ENCODE data around the gene KRTAP4-1. TPM values are rescaled to one million over a fixed set of nuclear protein-coding genes. Genes with fewer than 3 reads are reported as not detected.

The KRTAP4-1 gene
- polyA plus RNA-seq, 3 donors: not detected

DNA sequence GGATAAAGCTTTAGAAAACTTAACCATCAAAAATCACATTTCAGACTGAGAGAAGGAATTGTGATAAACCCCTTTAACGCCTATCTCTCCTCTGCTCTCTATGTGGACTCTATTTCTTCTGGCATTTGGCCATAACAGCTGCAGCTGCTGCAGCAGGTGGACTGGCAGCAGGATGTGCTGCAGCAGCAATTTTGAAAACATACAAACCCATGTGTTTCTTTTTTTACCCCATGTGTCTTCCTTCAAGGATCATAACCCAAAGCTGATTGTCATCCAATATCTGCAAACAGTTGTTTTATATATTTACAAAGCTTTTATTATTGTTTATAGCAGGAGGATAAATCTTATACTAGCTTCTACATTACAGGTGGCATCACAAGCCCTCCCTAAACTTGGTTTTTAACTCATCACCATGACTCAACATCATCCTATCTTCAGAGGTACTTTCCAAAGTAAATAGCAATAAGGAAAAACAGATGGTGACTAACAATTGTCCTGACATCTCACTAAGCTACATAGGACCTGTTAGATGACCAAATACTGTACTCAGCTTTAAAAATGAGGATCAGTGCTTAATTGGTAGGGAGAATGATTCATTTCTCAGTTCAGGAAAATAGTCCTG, 27.2 kb upstream of the KRTAP4-1 start:
- 80% methylated on average over 1 of the region's 1 CpG for WGBS (ENCODE audit: insufficient coverage)
- H3K4me1 Mint-ChIP-seq: no peaks in the 10 kb centered on the region
- H3K9me3 Mint-ChIP-seq: peaks cover 0 to 8% (median 0%) of the 10 kb centered on the region in 7 donors
- TF ChIP-seq, protein P1, sequence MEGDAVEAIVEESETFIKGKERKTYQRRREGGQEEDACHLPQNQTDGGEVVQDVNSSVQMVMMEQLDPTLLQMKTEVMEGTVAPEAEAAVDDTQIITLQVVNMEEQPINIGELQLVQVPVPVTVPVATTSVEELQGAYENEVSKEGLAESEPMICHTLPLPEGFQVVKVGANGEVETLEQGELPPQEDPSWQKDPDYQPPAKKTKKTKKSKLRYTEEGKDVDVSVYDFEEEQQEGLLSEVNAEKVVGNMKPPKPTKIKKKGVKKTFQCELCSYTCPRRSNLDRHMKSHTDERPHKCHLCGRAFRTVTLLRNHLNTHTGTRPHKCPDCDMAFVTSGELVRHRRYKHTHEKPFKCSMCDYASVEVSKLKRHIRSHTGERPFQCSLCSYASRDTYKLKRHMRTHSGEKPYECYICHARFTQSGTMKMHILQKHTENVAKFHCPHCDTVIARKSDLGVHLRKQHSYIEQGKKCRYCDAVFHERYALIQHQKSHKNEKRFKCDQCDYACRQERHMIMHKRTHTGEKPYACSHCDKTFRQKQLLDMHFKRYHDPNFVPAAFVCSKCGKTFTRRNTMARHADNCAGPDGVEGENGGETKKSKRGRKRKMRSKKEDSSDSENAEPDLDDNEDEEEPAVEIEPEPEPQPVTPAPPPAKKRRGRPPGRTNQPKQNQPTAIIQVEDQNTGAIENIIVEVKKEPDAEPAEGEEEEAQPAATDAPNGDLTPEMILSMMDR (IDR thresholded peaks at IDR 0.05): no peak
- Histone ChIP-seq H3K9me3 (replicated peaks in 1 of 2; ENCODE audit: control insufficient read depth in 1 of 2, insufficient read depth in 1 of 2, low read length in 2 of 2) (no peaks in the 10 kb centered on the region), H4K20me1 (ENCODE audit: insufficient read depth, low read length) (no peaks in the 10 kb centered on the region), H3K27ac (ENCODE audit: low read depth in 1 of 2, low read length in 2 of 2) (no peak overlapping the region), H3K4me1 (ENCODE audit: control insufficient read depth in 1 of 2, insufficient read depth in 2 of 2, low read length in 2 of 2) (no peaks in the 10 kb centered on the region), H2AFZ (ENCODE audit: insufficient read depth, low read depth, low read length, poor library complexity, severe bottlenecking) (no peak overlapping the region), H3K9ac (ENCODE audit: insufficient read depth, low read length, poor library complexity, severe bottlenecking) (no peak overlapping the region), H3K79me2 (ENCODE audit: insufficient read depth, low read length) (no peaks in the 10 kb centered on the region), H3K4me2 (replicated peaks; ENCODE audit: extremely low read depth, low read length, poor library complexity, severe bottlenecking) (no peak overlapping the region), H3K27me3 (ENCODE audit: control insufficient read depth in 2 of 2, insufficient read depth in 2 of 2, low read length in 2 of 2) (no peaks in the 10 kb centered on the region), H3K4me3 (replicated peaks in 1 of 3; ENCODE audit: low read depth in 2 of 3, low read length in 3 of 3) (no peak overlapping the region), H3K36me3 (replicated peaks in 1 of 2; ENCODE audit: control insufficient read depth in 1 of 2, insufficient read depth in 2 of 2, low read length in 2 of 2) (no peaks in the 10 kb centered on the region)
- H3K27me3 Mint-ChIP-seq (ENCODE audit: low read depth in 3 of 3): peaks cover 0 to 22% (median 9%) of the 10 kb centered on the region in 3 donors
- DNase-seq: peak in 1 of 3 donors; percentile 7
- no peaks in the 10 kb centered on the region for H3K36me3 Mint-ChIP-seq
- H3K4me3 Mint-ChIP-seq: no peak overlapping the region
- intact Hi-C loops (cut with micrococcal nuclease): no loop called here
- H3K27ac Mint-ChIP-seq: no peak overlapping the region

DNA sequence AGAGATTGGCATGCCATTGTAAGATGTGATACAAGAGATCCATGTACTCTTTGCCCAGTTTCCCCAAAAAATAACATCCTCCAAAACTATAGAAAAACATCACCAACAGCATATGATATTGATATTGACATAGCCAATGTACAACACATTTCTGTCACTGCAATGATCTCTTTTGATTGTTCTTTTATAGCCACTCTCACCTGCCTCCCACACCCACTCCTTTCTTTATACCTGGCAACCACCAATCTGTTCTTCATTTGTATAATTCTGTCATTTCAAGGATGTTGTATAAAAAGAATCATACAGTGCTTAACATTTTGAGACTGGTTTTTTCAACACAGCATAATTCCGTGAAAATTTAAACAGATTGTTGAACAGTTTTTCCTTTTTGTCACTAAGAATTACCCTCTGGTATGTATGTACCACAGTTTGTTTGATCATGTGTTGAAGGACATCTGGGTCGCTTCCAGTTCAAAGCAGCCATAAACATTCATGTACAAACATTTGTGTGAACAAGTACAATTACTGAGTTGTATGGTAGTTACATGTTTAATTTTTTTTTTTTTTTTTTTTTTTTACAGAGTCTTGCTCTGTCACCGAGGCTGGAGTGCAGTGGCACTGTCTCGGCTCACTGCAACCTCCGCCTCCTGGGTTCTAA, 14.8 kb upstream of the KRTAP4-1 start:
- Histone ChIP-seq H3K4me2 (replicated peaks; ENCODE audit: extremely low read depth, low read length, poor library complexity, severe bottlenecking) (no peak overlapping the region), H4K20me1 (ENCODE audit: insufficient read depth, low read length) (no peaks in the 10 kb centered on the region), H3K36me3 (replicated peaks in 1 of 2; ENCODE audit: control insufficient read depth in 1 of 2, insufficient read depth in 2 of 2, low read length in 2 of 2) (no peaks in the 10 kb centered on the region), H3K9me3 (replicated peaks in 1 of 2; ENCODE audit: control insufficient read depth in 1 of 2, insufficient read depth in 1 of 2, low read length in 2 of 2) (no peaks in the 10 kb centered on the region), H3K79me2 (ENCODE audit: insufficient read depth, low read length) (no peaks in the 10 kb centered on the region), H3K4me1 (ENCODE audit: control insufficient read depth in 1 of 2, insufficient read depth in 2 of 2, low read length in 2 of 2) (no peaks in the 10 kb centered on the region), H3K27ac (ENCODE audit: low read depth in 1 of 2, low read length in 2 of 2) (no peak overlapping the region), H3K27me3 (ENCODE audit: control insufficient read depth in 2 of 2, insufficient read depth in 2 of 2, low read length in 2 of 2) (no peaks in the 10 kb centered on the region), H3K4me3 (replicated peaks in 1 of 3; ENCODE audit: low read depth in 2 of 3, low read length in 3 of 3) (no peak overlapping the region), H2AFZ (ENCODE audit: insufficient read depth, low read depth, low read length, poor library complexity, severe bottlenecking) (no peak overlapping the region), H3K9ac (ENCODE audit: insufficient read depth, low read length, poor library complexity, severe bottlenecking) (no peak overlapping the region)
- WGBS (ENCODE audit: insufficient coverage): 95% methylated on average over 3 of the region's 5 CpGs
- Mint-ChIP-seq H3K36me3 (no peaks in the 10 kb centered on the region), H3K27ac (no peak overlapping the region), H3K9me3 (peaks cover 0 to 8% (median 0%) of the 10 kb centered on the region in 7 donors), H3K4me1 (no peaks in the 10 kb centered on the region), H3K4me3 (no peak overlapping the region), H3K27me3 (ENCODE audit: low read depth in 3 of 3) (peaks cover 0 to 3% (median 2%) of the 10 kb centered on the region in 3 donors)
- no peak for DNase-seq
- intact Hi-C loops (cut with micrococcal nuclease): no loop called here
- TF ChIP-seq, protein P1 (IDR thresholded peaks at IDR 0.05): no peak
